ENCODE data around the gene BTAF1. TPM values are rescaled to one million over a fixed set of nuclear protein-coding genes. Genes with fewer than 3 reads are reported as not detected.

The BTAF1 gene
- total and polyA plus RNA-seq, 10 of the 15 experiments (the other 5 are each of a cell fraction or from before 2014, with no cell fraction given), result 11.8 to 157 (median 55.5) TPM

DNA sequence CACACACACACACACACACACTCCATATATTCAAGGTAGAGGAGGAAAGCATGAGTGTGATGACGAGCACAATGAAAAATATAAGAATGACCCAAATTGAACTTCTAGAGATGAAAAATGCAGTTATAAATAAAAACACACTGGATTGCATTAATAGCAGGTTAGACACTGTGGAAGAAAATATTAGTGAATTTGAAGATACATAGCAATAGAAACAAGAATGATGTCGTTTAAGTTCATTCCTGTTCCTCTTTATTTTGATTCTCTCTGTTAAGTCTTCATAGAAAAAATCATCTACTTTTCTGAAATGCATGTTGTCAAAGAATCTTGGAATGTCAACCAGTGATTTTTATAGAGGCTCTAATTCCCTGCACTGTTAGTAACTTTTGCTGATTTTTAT, 78.4 kb downstream of the BTAF1 start:
- Histone ChIP-seq H3K9ac (ENCODE audit: control insufficient read depth, insufficient read depth, low read length) (no peak overlapping the region), H3K4me2 (ENCODE audit: control insufficient read depth, insufficient read depth) (no peak overlapping the region), H2AFZ (ENCODE audit: control insufficient read depth, low read depth, low read length) (no peak overlapping the region), H3K79me2 (ENCODE audit: control insufficient read depth, insufficient read depth, low read length) (no peaks in the 10 kb centered on the region), H3K27ac (ENCODE audit: control insufficient read depth, insufficient read depth) (no peak overlapping the region), H3K4me3 (no peak overlapping the region), H4K20me1 (ENCODE audit: control insufficient read depth, insufficient read depth) (no peaks in the 10 kb centered on the region), H3K9me3 (replicated peaks; ENCODE audit: control insufficient read depth, insufficient read depth, low read length) (peaks cover 5% of the 10 kb centered on the region; the same call in 2 of the 3 replicates), H3K36me3 (ENCODE audit: control insufficient read depth in 2 of 2, insufficient read depth in 2 of 2, low read length in 1 of 2) (peaks cover 0 to 13% of the 10 kb centered on the region in 2 experiments), H3K4me1 (ENCODE audit: control insufficient read depth, insufficient read depth, low read length) (no peaks in the 10 kb centered on the region), H3K27me3 (replicated peaks in 1 of 2; ENCODE audit: control insufficient read depth in 2 of 2, insufficient read depth in 2 of 2, low read length in 1 of 2) (no peaks in the 10 kb centered on the region)
- no TSS peak for BruUV-seq (replicated peaks)
- peak; percentile 46 for TF ChIP-seq ATF7 (IDR thresholded peaks at IDR 0.05; ENCODE audit: low read depth)
- TF ChIP-seq CREM (IDR thresholded peaks at IDR 0.05; ENCODE audit: low read depth), result no peak
- DNase-seq (ENCODE audit: low read depth, low spot score) (no peak), FAIRE-seq (no peak), ATAC-seq (no peak)
- POLR2A ChIA-PET, result no interaction called here
- 89% methylated on average over 2 of the region's 2 CpGs for WGBS (ENCODE audit: insufficient coverage, insufficient replicate concordance, low lambda C conversion rate, missing lambda C conversion rate)
- in situ Hi-C loops (cut with MboI) (no loop called here), intact Hi-C loops (cut with micrococcal nuclease; ENCODE audit: unreplicated experiment) (no loop called here)
- CTCF ChIA-PET, result no interaction called here
- SMC1A ChIA-PET (ENCODE audit: uncharacterized antibody, unreplicated experiment), result no interaction called here
- RAD21 ChIA-PET (ENCODE audit: unreplicated experiment), result no interaction called here

DNA sequence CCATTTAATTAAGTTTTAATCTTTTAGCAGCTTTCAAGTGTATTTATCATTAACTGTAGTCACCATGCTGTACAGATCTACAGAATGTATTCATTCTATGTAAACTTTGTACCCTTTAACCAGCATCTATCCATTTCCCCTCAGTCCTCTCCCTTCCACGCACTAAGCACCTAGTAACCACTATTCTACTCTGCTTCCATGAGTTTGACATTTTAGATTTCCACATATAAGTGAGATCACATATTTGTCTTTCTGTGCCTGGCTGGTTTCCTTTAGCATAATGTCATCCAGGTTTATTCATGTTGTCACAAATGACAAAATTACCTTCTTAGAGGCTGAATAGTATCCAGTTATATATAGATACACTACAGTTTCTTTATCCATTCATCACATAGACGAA, 79.7 kb downstream of the BTAF1 start:
- BruUV-seq (replicated peaks), result no TSS peak
- Histone ChIP-seq H3K9me3 (replicated peaks; ENCODE audit: control insufficient read depth, insufficient read depth, low read length) (peaks cover 5% of the 10 kb centered on the region; the same call in 2 of the 3 replicates), H3K4me3 (no peak overlapping the region), H3K27ac (ENCODE audit: control insufficient read depth, insufficient read depth) (no peak overlapping the region), H3K4me1 (ENCODE audit: control insufficient read depth, insufficient read depth, low read length) (no peaks in the 10 kb centered on the region), H4K20me1 (ENCODE audit: control insufficient read depth, insufficient read depth) (no peaks in the 10 kb centered on the region), H3K4me2 (ENCODE audit: control insufficient read depth, insufficient read depth) (no peak overlapping the region), H3K79me2 (ENCODE audit: control insufficient read depth, insufficient read depth, low read length) (no peaks in the 10 kb centered on the region), H2AFZ (ENCODE audit: control insufficient read depth, low read depth, low read length) (no peak overlapping the region), H3K36me3 (ENCODE audit: control insufficient read depth in 2 of 2, insufficient read depth in 2 of 2, low read length in 1 of 2) (peaks cover 0 to 18% of the 10 kb centered on the region in 2 experiments), H3K27me3 (replicated peaks in 1 of 2; ENCODE audit: control insufficient read depth in 2 of 2, insufficient read depth in 2 of 2, low read length in 1 of 2) (no peaks in the 10 kb centered on the region), H3K9ac (ENCODE audit: control insufficient read depth, insufficient read depth, low read length) (no peak overlapping the region)
- ATAC-seq (no peak), DNase-seq (ENCODE audit: low read depth, low spot score) (no peak), FAIRE-seq (no peak)
- WGBS (ENCODE audit: insufficient coverage, insufficient replicate concordance, low lambda C conversion rate, missing lambda C conversion rate), result 100% methylated on average over 2 of the region's 2 CpGs
- SMC1A ChIA-PET (ENCODE audit: uncharacterized antibody, unreplicated experiment), result interaction anchor here (0.7 to 1.0 kb wide), 2 partner anchors 15 to 25 kb away, joined by 3 to 4 read pairs; no protein-coding TSS in a partner anchor
- POLR2A ChIA-PET, result no interaction called here
- intact Hi-C loops (cut with micrococcal nuclease; ENCODE audit: unreplicated experiment), result no loop called here
- in situ Hi-C loops (cut with MboI), result no loop called here
- RAD21 ChIA-PET (ENCODE audit: unreplicated experiment), result no interaction called here
- CTCF ChIA-PET, result interaction anchor here (1.2 kb wide), 1 partner anchor 82 kb away, joined by 3 read pairs; no protein-coding TSS in a partner anchor
- TF ChIP-seq, protein P1, sequence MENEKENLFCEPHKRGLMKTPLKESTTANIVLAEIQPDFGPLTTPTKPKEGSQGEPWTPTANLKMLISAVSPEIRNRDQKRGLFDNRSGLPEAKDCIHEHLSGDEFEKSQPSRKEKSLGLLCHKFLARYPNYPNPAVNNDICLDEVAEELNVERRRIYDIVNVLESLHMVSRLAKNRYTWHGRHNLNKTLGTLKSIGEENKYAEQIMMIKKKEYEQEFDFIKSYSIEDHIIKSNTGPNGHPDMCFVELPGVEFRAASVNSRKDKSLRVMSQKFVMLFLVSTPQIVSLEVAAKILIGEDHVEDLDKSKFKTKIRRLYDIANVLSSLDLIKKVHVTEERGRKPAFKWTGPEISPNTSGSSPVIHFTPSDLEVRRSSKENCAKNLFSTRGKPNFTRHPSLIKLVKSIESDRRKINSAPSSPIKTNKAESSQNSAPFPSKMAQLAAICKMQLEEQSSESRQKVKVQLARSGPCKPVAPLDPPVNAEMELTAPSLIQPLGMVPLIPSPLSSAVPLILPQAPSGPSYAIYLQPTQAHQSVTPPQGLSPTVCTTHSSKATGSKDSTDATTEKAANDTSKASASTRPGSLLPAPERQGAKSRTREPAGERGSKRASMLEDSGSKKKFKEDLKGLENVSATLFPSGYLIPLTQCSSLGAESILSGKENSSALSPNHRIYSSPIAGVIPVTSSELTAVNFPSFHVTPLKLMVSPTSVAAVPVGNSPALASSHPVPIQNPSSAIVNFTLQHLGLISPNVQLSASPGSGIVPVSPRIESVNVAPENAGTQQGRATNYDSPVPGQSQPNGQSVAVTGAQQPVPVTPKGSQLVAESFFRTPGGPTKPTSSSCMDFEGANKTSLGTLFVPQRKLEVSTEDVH (IDR thresholded peaks at IDR 0.05; ENCODE audit: low read depth, partially characterized antibody), result no peak
- TF ChIP-seq REST (IDR thresholded peaks at IDR 0.05; ENCODE audit: low read depth, low read length) (no peak), NBN (IDR thresholded peaks at IDR 0.05) (no peak), GABPA (IDR thresholded peaks at IDR 0.05; ENCODE audit: low read depth) (no peak), EP300 (IDR thresholded peaks at IDR 0.05; ENCODE audit: borderline replicate concordance in 1 of 2, control insufficient read depth in 1 of 2, low read depth in 2 of 2, low read length in 2 of 2) (no peak), TCF7 (IDR thresholded peaks at IDR 0.05; ENCODE audit: borderline replicate concordance) (no peak), SREBF2 (IDR thresholded peaks at IDR 0.05; ENCODE audit: low read length) (no peak), HSF1 (IDR thresholded peaks at IDR 0.05; ENCODE audit: low read depth, low read length) (no peak), YBX1 (IDR thresholded peaks at IDR 0.05) (no peak)

Data from GM12878 (cell line).